ENCODE measurements around the gene ZXDB. TPM values are rescaled to one million over a fixed set of nuclear protein-coding genes. Genes with fewer than 3 reads are reported as not detected.
A peak's percentile ranks its signal among the peaks of the same experiment; 100 is the strongest.
"Not testable (repeated sequence)": the region's sequence is repeated elsewhere in the genome, so short reads cannot be mapped to it uniquely, and the experiment has no call there.

Gene ZXDB
- total RNA-seq, 2 donors from 2014 or later: 16.5 to 17.6 TPM

DNA sequence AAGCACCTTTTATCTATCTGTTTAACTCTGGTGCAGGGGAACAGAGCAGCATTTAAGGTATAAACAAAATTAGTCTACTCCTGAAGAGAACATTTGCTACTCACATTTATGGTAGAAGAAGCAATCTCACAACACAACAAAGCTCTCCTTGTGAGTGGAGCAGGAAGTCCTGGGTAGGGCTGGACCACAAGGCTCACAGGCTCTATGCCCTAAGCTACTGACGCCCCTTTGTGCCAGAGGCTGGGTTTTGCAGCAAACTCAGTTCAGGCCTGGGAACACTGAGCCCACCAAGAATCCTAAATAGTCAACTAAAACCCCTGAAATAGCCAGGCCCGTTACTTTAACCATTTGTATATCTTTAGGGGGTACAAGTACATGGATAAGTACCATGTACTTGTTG, 4.7 kb upstream of the ZXDB start:
- Histone ChIP-seq H3K27me3 (replicated peaks; ENCODE audit: insufficient read depth) (no peaks in the 10 kb centered on the region), H3K36me3 (no peaks in the 10 kb centered on the region), H3K4me1 (ENCODE audit: control insufficient read depth in 1 of 2, low read depth in 2 of 2) (peaks cover 0 to 7% of the 10 kb centered on the region in 2 donors), H3K9me3 (no peaks in the 10 kb centered on the region), H3K27ac (no peak overlapping the region), H3K4me3 (no peak overlapping the region)
- no peak for ATAC-seq (ENCODE audit: insufficient number of reproducible peaks, low FRiP score, low read depth)
- TF ChIP-seq, protein P1, sequence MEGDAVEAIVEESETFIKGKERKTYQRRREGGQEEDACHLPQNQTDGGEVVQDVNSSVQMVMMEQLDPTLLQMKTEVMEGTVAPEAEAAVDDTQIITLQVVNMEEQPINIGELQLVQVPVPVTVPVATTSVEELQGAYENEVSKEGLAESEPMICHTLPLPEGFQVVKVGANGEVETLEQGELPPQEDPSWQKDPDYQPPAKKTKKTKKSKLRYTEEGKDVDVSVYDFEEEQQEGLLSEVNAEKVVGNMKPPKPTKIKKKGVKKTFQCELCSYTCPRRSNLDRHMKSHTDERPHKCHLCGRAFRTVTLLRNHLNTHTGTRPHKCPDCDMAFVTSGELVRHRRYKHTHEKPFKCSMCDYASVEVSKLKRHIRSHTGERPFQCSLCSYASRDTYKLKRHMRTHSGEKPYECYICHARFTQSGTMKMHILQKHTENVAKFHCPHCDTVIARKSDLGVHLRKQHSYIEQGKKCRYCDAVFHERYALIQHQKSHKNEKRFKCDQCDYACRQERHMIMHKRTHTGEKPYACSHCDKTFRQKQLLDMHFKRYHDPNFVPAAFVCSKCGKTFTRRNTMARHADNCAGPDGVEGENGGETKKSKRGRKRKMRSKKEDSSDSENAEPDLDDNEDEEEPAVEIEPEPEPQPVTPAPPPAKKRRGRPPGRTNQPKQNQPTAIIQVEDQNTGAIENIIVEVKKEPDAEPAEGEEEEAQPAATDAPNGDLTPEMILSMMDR (IDR thresholded peaks at IDR 0.05): no peak
- DNase-seq (ENCODE audit: low spot score): no peak

DNA sequence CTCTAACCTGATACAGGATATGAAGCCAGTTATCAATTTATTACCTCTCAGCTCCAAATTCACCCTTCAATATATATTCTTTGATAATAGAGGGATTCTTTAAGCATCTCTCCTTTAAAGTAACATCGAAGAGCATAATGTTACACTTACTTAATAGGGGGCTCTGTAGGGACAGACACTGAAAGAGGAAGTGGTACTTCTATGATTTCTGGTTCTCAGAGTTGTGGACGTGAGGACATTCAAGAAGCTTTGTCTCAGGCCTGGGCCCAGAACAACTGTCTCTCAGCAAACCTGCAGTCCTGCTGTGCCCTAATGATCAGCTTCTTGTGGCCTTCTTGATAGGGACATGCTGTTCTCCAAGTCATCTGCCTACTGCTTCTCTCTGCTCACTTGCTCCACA, 4.2 kb upstream of the ZXDB start:
- H3K4me3 ChIP-seq: no peak overlapping the region
- ATAC-seq (ENCODE audit: insufficient number of reproducible peaks, low FRiP score, low read depth) (no peak), DNase-seq (ENCODE audit: low spot score) (no peak)
- H3K27ac ChIP-seq: no peak overlapping the region
- TF ChIP-seq, protein P1 (IDR thresholded peaks at IDR 0.05): no peak
- no peaks in the 10 kb centered on the region for H3K27me3 ChIP-seq (replicated peaks; ENCODE audit: insufficient read depth)
- no peaks in the 10 kb centered on the region for H3K36me3 ChIP-seq
- H3K4me1 ChIP-seq (ENCODE audit: control insufficient read depth in 1 of 2, low read depth in 2 of 2): peaks cover 0 to 7% of the 10 kb centered on the region in 2 donors
- H3K9me3 ChIP-seq: no peaks in the 10 kb centered on the region

GRCh38 chrX:57592160-57592893, 516 bp downstream of the ZXDB start:
- H3K27ac ChIP-seq: peak overlapping the region; percentile 89 to 93
- not testable (repeated sequence) for DNase-seq (ENCODE audit: low spot score); H3K27me3 ChIP-seq (replicated peaks; ENCODE audit: insufficient read depth); H3K9me3 ChIP-seq; H3K36me3 ChIP-seq
- ATAC-seq (ENCODE audit: insufficient number of reproducible peaks, low FRiP score, low read depth): peak; percentile 57
- H3K4me1 ChIP-seq (ENCODE audit: control insufficient read depth in 1 of 2, low read depth in 2 of 2): peaks cover 6 to 27% of the 10 kb centered on the region in 2 donors
- peak overlapping the region; percentile 75 for H3K4me3 ChIP-seq

- H3K27ac ChIP-seq: peak overlapping the region; percentile 89 to 93
- DNase-seq (ENCODE audit: low spot score); H3K36me3 ChIP-seq; H3K27me3 ChIP-seq (replicated peaks; ENCODE audit: insufficient read depth); H3K9me3 ChIP-seq; ATAC-seq (ENCODE audit: insufficient number of reproducible peaks, low FRiP score, low read depth): not testable (repeated sequence)
- peaks cover 6 to 31% of the 10 kb centered on the region in 2 donors for H3K4me1 ChIP-seq (ENCODE audit: control insufficient read depth in 1 of 2, low read depth in 2 of 2)
- H3K4me3 ChIP-seq: peak overlapping the region; percentile 75
Measured at GRCh38 chrX:57592894-57593215, 1.0 kb downstream of the ZXDB start.

- no peaks in the 10 kb centered on the region for H3K36me3 ChIP-seq
- H3K4me3 ChIP-seq: peak overlapping the region; percentile 52
- peaks cover 6 to 34% of the 10 kb centered on the region in 2 donors for H3K4me1 ChIP-seq (ENCODE audit: control insufficient read depth in 1 of 2, low read depth in 2 of 2)
- no peaks in the 10 kb centered on the region for H3K27me3 ChIP-seq (replicated peaks; ENCODE audit: insufficient read depth)
- peak overlapping the region in 1 of 2 donors; percentile 53 for H3K27ac ChIP-seq
- TF ChIP-seq, protein P1 (IDR thresholded peaks at IDR 0.05): no peak
- ATAC-seq (ENCODE audit: insufficient number of reproducible peaks, low FRiP score, low read depth) (peak; percentile 28), DNase-seq (ENCODE audit: low spot score) (no peak)
- H3K9me3 ChIP-seq: no peaks in the 10 kb centered on the region
Measured at GRCh38 chrX:57595381-57595811, 3.6 kb downstream of the ZXDB start.

- no peak for ATAC-seq (ENCODE audit: insufficient number of reproducible peaks, low FRiP score, low read depth)
- TF ChIP-seq, protein P1 (IDR thresholded peaks at IDR 0.05): no peak
- H3K4me3 ChIP-seq: peak overlapping the region; percentile 52
- no peak for DNase-seq (ENCODE audit: low spot score)
- H3K4me1 ChIP-seq (ENCODE audit: control insufficient read depth in 1 of 2, low read depth in 2 of 2): peaks cover 6 to 28% of the 10 kb centered on the region in 2 donors
- peak overlapping the region in 1 of 2 donors; percentile 53 for H3K27ac ChIP-seq
- no peaks in the 10 kb centered on the region for H3K36me3 ChIP-seq
- no peaks in the 10 kb centered on the region for H3K9me3 ChIP-seq
- H3K27me3 ChIP-seq (replicated peaks; ENCODE audit: insufficient read depth): no peaks in the 10 kb centered on the region
Measured at GRCh38 chrX:57596109-57596508, 4.3 kb downstream of the ZXDB start.
